Ovary (tissue), 9 donors: ENCODE measurements around the gene SYT9. TPM values are rescaled to one million over a fixed set of nuclear protein-coding genes. Genes with fewer than 3 reads are reported as not detected.
A peak's percentile ranks its signal among the peaks of the same experiment; 100 is the strongest.

Experiments
- DNase-seq, 5 donors: peaks; one replicate each; pipeline ENCODE4 v3.0.0-alpha.2; 2019 to 2020
- H3K27ac ChIP-seq, 2 donors: fragments of 200-600 bp; one replicate each; pipeline versions ENCODE4 v1.5.1 to v1.8.0; 2019 to 2022
- H3K27me3 ChIP-seq: fragments of 200-600 bp; one replicate; pipeline ENCODE4 v1.8.0; 2022
- H3K36me3 ChIP-seq: fragments of 200-600 bp; sonication (generic); one replicate; pipeline ENCODE4 v1.5.1; 2019
- H3K4me1 ChIP-seq: one replicate; pipeline ENCODE4 v1.8.1; 2013; ENCODE audit warnings: mild to moderate bottlenecking, moderate library complexity; ENCODE audit not compliant: insufficient read depth
- H3K4me3 ChIP-seq: fragments of 200-600 bp; sonication (generic); one replicate; pipeline ENCODE4 v1.5.1; 2017
- H3K9me3 ChIP-seq, 2 donors: fragments of 200-600 bp in 1 of 2; sonication (generic) in 1 of 2; one replicate each; pipeline versions ENCODE4 v1.5.1 to v1.8.1; 2013 to 2019; ENCODE audit warnings: mild to moderate bottlenecking in 1 of 2, moderate library complexity in 1 of 2
- CTCF ChIP-seq, 3 donors: fragments of 450-650 bp in 2 of 3; fragments of 200-600 bp in 1 of 3; IDR thresholded peaks; one replicate each; pipeline versions ENCODE4 v1.5.1 to v1.8.0; 2016 to 2022; ENCODE audit warnings: antibody characterized with exemption in 3 of 3, mild to moderate bottlenecking in 1 of 3
- EP300 ChIP-seq: sonication (generic); formaldehyde crosslinking; IDR thresholded peaks from one replicate; pipeline ENCODE4 v1.6.1; 2017; ENCODE audit warnings: antibody characterized with exemption
- POLR2A ChIP-seq: fragments of 450-650 bp; IDR thresholded peaks from one replicate; pipeline ENCODE4 v1.6.1; 2017; ENCODE audit warnings: antibody characterized with exemption, mild to moderate bottlenecking, moderate library complexity
- WGBS, 3 donors: extraction: QIAGEN DNeasy Blood & Tissue Kit in 1 of 3; methylation state at CpG; one replicate each; pipeline versions ENCODE4 v1.1.5 to v1.1.7; 2013 to 2017; 5-methylcytosine and 5-hydroxymethylcytosine counted together
- intact Hi-C, 4 donors: fragments of 100-400 bp; cut with DNase I; formaldehyde crosslinking; loops; one replicate each; pipeline versions ENCODE4 v1.11.0 to v1.15.1; 2022 to 2023
- polyA plus RNA-seq, 2 donors: library from polyadenylated mRNA; stranded (reverse); fragments of 200-250 nt in 1 of 2; fragments of 350-450 nt in 1 of 2; fragmentation: Illumina TruSeq in 1 of 2; extraction: RNeasy Lipid Tissue Mini Kit (QIAGEN cat#74804) in 1 of 2; gene quantifications; one replicate each; pipeline ENCODE4 v1.2.3, GENCODE V29; 2013 to 2014
- total RNA-seq, 7 donors: library from RNA; depleted of rRNA in 2 of 7; stranded (reverse); fragments of >200 nt in 2 of 7; fragmentation: NEBNext Ultra II Directional in 3 of 7; extraction: Animal tissue kit (Norgen Biotek cat#: 25700) in 3 of 7; gene quantifications; one replicate each; pipeline versions ENCODE4 v1.1.0 to v1.2.4, GENCODE V29; 2016 to 2023
- donor health status: DM: no; HTN: no; CAD: no; lungs with moderate emphysema.
- donor health status: DM: no; HTN: no; CAD: no.
- donor health status: Bipolar disorder and iron deficiency.
- donor health status: DM: yes; HTN: yes; CAD: no.
- donor health status: DM: no; HTN: no; CAD: no.
- donor health status: DM: yes; HTN: yes; CAD: no.

Gene SYT9
- total and polyA plus RNA-seq, 9 donors, result 0.05 to 0.48 (median 0.13) TPM; not detected in 3

- H3K36me3 ChIP-seq, result no peaks in the 10 kb centered on the region
- intact Hi-C loops, result no loop called here
- no peaks in the 10 kb centered on the region for H3K27me3 ChIP-seq
- H3K4me1 ChIP-seq, result no peaks in the 10 kb centered on the region
- H3K27ac ChIP-seq, result no peak overlapping the region
- DNase-seq, result no peak
- TF ChIP-seq POLR2A (no peak), EP300 (no peak), CTCF (IDR thresholded peaks at IDR 0.05) (no peak)
- no peak overlapping the region for H3K4me3 ChIP-seq
- WGBS, 3 donors, result 53 to 75% (median 60%) methylated on average over 1 of the region's 1 CpG
- H3K9me3 ChIP-seq, result no peaks in the 10 kb centered on the region
These were observed 5.5 kb upstream of the SYT9 start for GRCh38 chr11:7246179-7246578.

GRCh38 chr11:7250166-7250565 lies 1.5 kb upstream of the SYT9 start:
- Histone ChIP-seq H3K27me3 (no peaks in the 10 kb centered on the region), H3K4me1 (no peaks in the 10 kb centered on the region), H3K36me3 (no peaks in the 10 kb centered on the region), H3K9me3 (no peaks in the 10 kb centered on the region), H3K4me3 (no peak overlapping the region), H3K27ac (no peak overlapping the region)
- DNase-seq, result no peak
- TF ChIP-seq CTCF (IDR thresholded peaks at IDR 0.05) (no peak), EP300 (no peak), POLR2A (no peak)
- 66 to 79% (median 72%) methylated on average over 3 of the region's 3 CpGs for WGBS, 3 donors
- intact Hi-C loops, result no loop called here

- no peak overlapping the region for H3K27ac ChIP-seq
- intact Hi-C loops, result no loop called here
- WGBS, 3 donors, result 2 to 5% (median 4%) methylated on average over 28 of the region's 28 CpGs
- DNase-seq, result no peak
- H3K9me3 ChIP-seq, result no peaks in the 10 kb centered on the region
- TF ChIP-seq CTCF (IDR thresholded peaks at IDR 0.05) (no peak), POLR2A (no peak), EP300 (no peak)
- no peaks in the 10 kb centered on the region for H3K4me1 ChIP-seq
- H3K27me3 ChIP-seq, result no peaks in the 10 kb centered on the region
- peak overlapping the region; percentile 29 for H3K4me3 ChIP-seq
- no peaks in the 10 kb centered on the region for H3K36me3 ChIP-seq
These were observed 243 bp upstream of the SYT9 start for GRCh38 chr11:7251487-7251835.

- TF ChIP-seq CTCF (IDR thresholded peaks at IDR 0.05) (no peak), POLR2A (no peak), EP300 (no peak)
These were observed 1.0 kb downstream of the SYT9 start for GRCh38 chr11:7252683-7253213.

More at GRCh38 chr11:7252683-7253213, 1.0 kb downstream of the SYT9 start:
- H3K4me3 ChIP-seq, result no peak overlapping the region
- H3K36me3 ChIP-seq, result no peaks in the 10 kb centered on the region
- H3K4me1 ChIP-seq, result no peaks in the 10 kb centered on the region
- no peak for DNase-seq
- H3K27ac ChIP-seq, result no peak overlapping the region
- intact Hi-C loops, result no loop called here
- H3K9me3 ChIP-seq, result no peaks in the 10 kb centered on the region
- H3K27me3 ChIP-seq, result no peaks in the 10 kb centered on the region
- 5 to 18% (median 6%) methylated on average over 33 of the region's 33 CpGs for WGBS, 3 donors
